Measurements from ENCODE around the gene RSPH1.

The RSPH1 gene

DNA sequence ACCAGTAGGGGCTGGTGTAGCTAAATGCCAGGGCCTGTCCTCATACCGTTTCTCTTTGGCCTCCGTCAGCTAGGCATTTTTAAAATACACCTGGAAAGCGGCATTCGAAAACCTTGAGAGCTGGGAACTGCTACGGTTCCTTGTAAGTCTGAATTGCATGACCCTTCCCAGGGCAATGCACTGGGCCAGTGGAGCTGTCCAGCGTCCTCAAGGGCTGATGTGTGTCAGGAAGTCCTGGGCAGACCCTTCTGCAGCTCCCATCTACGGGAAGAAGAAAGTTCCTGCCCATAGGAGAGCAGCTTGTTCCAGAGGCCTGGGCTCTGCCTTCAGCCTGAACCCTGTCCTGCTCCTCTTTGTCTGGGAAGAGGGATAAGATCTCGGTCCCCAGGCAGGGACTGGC is 58.2 kb downstream of the RSPH1 start:
- TF ChIP-seq ZFX (IDR thresholded peaks at IDR 0.05) (no peak), CTCF (conservative IDR thresholded peaks at IDR 0.05) (no peak)
- H3K27ac ChIP-seq, result no peak overlapping the region

GRCh38 chr21:42436914-42437313 is 59.1 kb downstream of the RSPH1 start:
- TF ChIP-seq ZFX (IDR thresholded peaks at IDR 0.05), result no peak
- TF ChIP-seq CTCF (conservative IDR thresholded peaks at IDR 0.05), result no peak
- H3K27ac ChIP-seq, result no peak overlapping the region

DNA sequence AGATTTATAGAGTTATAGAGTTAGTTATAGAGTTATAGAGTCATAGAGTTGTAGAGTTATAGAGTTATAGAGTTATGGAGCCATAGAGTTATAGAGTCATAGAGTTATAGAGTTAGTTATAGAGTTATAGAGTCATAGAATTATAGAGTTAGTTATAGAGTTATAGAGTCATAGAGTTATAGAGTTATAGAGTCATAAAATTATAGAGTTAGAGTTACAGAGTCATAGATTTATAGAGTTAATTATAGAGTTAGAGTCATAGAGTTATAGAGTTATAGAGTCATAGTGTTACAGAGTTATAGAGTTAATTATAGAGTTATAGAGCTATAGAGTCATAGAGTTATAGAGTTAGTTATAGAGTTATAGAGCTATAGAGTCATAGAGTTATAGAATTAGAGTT is 60.2 kb downstream of the RSPH1 start:
- no peak overlapping the region for H3K27ac ChIP-seq
- no peak for TF ChIP-seq CTCF (conservative IDR thresholded peaks at IDR 0.05)
- TF ChIP-seq ZFX (IDR thresholded peaks at IDR 0.05), result no peak

DNA sequence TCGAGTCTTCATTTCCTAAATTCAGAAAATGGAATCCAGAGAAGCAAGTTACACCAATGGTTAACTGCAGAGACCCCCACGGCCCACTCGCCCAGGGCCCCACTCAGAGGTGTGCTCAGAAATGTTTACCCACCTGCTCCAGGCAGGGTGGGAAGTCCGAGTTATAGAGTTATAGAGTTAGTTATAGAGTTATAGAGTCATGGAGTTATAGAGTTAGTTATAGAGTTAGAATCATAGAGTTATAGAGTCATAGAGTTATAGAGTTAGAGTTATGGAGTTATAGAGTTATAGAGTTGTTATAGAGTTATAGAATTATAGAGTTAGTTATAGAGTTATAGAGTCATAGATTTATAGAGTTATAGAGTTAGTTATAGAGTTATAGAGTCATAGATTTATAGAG is 60.6 kb downstream of the RSPH1 start:
- TF ChIP-seq CTCF (conservative IDR thresholded peaks at IDR 0.05) (no peak), ZFX (IDR thresholded peaks at IDR 0.05) (no peak)
- H3K27ac ChIP-seq, result no peak overlapping the region

DNA sequence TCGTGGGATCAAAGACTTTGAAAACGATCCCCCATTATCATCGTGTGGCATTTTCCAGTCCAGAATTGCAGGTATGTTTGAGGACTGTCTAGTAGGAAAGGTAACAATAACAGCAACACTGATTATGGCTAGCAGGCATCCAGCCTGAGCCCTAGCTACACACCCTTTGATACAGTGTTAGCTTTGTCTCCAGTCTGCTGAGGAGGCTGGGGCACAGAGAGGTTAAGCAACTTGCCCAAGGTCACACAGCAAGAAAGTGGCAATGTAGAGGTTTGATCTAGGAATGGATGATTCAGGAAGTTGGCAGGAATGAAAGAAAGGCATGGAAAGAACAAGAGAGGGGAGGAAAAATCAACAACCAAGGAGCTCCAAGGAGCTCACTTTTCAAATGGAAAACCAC is 61.1 kb downstream of the RSPH1 start:
- TF ChIP-seq CTCF (conservative IDR thresholded peaks at IDR 0.05) (no peak), ZFX (IDR thresholded peaks at IDR 0.05) (no peak)
- H3K27ac ChIP-seq, result no peak overlapping the region

DNA sequence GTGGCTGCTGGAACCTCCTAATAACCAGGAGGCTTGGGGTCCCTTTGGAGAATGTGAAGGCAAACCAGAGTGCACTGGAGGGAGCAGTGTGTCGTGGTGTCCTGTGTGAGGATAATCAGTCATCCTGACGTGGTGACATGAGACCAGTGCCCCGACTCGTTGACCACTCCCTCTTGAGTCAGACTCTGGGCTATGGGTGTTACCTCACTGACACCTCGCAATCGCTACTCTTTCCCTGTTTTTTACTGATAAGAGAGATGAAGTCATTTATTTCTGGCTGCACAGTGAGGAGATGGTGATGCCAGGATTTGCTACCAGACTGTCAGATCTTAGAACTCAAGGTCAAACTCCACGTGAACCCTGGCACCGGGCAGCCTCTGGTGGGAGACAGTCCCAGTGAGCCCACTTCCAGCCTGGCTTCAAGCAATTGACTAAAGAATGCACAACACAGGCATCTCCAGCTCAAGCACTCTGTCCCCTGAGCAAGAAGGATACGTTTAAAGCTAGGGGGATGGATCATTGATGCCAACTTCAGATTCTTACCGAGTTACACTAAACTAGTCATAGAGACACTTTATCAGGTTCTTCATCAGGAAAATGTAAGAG is 62.0 kb downstream of the RSPH1 start:
- TF ChIP-seq ZFX (IDR thresholded peaks at IDR 0.05) (no peak), CTCF (conservative IDR thresholded peaks at IDR 0.05) (no peak)
- no peak overlapping the region for H3K27ac ChIP-seq

- H3K27ac ChIP-seq, result no peak overlapping the region
- TF ChIP-seq CTCF (conservative IDR thresholded peaks at IDR 0.05) (no peak), ZFX (IDR thresholded peaks at IDR 0.05) (no peak)
These were observed 63.3 kb downstream of the RSPH1 start for GRCh38 chr21:42432695-42433094.

Measured in C4-2B (cell line).